PC-9 (cell line): ENCODE data around the gene ZNF423.

Experiments used
- EZH2 ChIP-seq: fragments of 200-600 bp; sonication (generic); IDR thresholded peaks from 2 replicates; pipeline ENCODE4 v1.8.0; 2017; ENCODE audit warnings: antibody characterized with exemption, low read depth
- TF ChIP-seq, protein P1 (sequence below): fragments of 200-600 bp; sonication (generic); conservative IDR thresholded peaks from 2 replicates; pipeline ENCODE4 v1.6.1; 2017; ENCODE audit warnings: mixed run types, antibody characterized with exemption, mild to moderate bottlenecking, moderate library complexity

DNA sequence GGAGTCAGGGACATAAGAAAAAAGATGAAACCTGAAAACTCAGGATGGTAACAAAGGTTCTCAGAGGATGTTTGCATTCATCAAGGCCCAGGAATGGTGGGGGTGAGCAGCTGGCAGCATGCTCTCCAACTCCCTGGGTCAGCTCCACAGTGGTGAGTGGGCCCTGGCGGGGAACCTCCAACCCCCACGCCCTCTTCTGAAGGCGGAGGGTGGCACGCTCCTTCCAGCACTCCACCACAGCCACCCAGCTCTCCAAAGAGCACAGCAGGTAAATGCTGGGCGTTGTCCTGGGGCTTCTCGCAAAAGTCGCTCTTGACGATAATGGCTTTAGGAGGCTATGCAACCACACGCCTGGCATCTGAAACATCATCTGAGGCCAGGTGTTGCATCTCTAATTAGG is 308.5 kb downstream of the ZNF423 start:
- TF ChIP-seq, protein P1, sequence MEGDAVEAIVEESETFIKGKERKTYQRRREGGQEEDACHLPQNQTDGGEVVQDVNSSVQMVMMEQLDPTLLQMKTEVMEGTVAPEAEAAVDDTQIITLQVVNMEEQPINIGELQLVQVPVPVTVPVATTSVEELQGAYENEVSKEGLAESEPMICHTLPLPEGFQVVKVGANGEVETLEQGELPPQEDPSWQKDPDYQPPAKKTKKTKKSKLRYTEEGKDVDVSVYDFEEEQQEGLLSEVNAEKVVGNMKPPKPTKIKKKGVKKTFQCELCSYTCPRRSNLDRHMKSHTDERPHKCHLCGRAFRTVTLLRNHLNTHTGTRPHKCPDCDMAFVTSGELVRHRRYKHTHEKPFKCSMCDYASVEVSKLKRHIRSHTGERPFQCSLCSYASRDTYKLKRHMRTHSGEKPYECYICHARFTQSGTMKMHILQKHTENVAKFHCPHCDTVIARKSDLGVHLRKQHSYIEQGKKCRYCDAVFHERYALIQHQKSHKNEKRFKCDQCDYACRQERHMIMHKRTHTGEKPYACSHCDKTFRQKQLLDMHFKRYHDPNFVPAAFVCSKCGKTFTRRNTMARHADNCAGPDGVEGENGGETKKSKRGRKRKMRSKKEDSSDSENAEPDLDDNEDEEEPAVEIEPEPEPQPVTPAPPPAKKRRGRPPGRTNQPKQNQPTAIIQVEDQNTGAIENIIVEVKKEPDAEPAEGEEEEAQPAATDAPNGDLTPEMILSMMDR = no peak
- TF ChIP-seq EZH2 = no peak
